ENCODE results near the gene IL10RB. TPM values are rescaled to one million over a fixed set of nuclear protein-coding genes. Genes with fewer than 3 reads are reported as not detected.
"Not testable (repeated sequence)": the region's sequence is repeated elsewhere in the genome, so short reads cannot be mapped to it uniquely, and the experiment has no call there.

IL10RB gene
- total and polyA plus RNA-seq, 5 donors from 2014 or later = 30.9 to 105 (median 78.2) TPM

GRCh38 chr21:33249331-33250002 is 16.7 kb upstream of the IL10RB start:
- H3K4me1 ChIP-seq (ENCODE audit: control insufficient read depth, insufficient read depth, low read length, poor library complexity, severe bottlenecking) = peaks cover 33% of the 10 kb centered on the region
- H3K36me3 Mint-ChIP-seq = peaks cover 81% of the 10 kb centered on the region
- H3K36me3 ChIP-seq (ENCODE audit: control insufficient read depth, insufficient read depth, low read length) = peaks cover 95% of the 10 kb centered on the region
- peak overlapping the region in 2 of 4 donors; percentile 47 to 53 for H3K4me3 Mint-ChIP-seq
- no peaks in the 10 kb centered on the region for H3K27me3 ChIP-seq (ENCODE audit: control insufficient read depth, insufficient read depth, low read length)
- peak overlapping the region; percentile 51 for H3K27ac ChIP-seq (ENCODE audit: insufficient read depth, low read length, poor library complexity, severe bottlenecking)
- H3K4me1 Mint-ChIP-seq = peaks cover 38 to 96% (median 77%) of the 10 kb centered on the region in 4 donors
- H3K9me3 ChIP-seq (ENCODE audit: control insufficient read depth in 2 of 2, low read length in 2 of 2) = no peaks in the 10 kb centered on the region
- DNase-seq (no peak), ATAC-seq (ENCODE audit: low read depth in 2 of 2) (peak; percentile 40 to 51)
- peak overlapping the region; percentile 62 to 90 (median 90) for H3K27ac Mint-ChIP-seq
- no peaks in the 10 kb centered on the region for H3K9me3 Mint-ChIP-seq
- H3K27me3 Mint-ChIP-seq = no peaks in the 10 kb centered on the region
- H3K4me3 ChIP-seq (ENCODE audit: low read depth, low read length) = no peak overlapping the region

- Mint-ChIP-seq H3K27me3 (no peaks in the 10 kb centered on the region), H3K36me3 (peaks cover 83% of the 10 kb centered on the region), H3K4me1 (peaks cover 38 to 95% (median 77%) of the 10 kb centered on the region in 4 donors), H3K9me3 (no peaks in the 10 kb centered on the region), H3K4me3 (no peak overlapping the region), H3K27ac (peak overlapping the region; percentile 73 to 99 (median 78))
- Histone ChIP-seq H3K4me3 (ENCODE audit: low read depth, low read length) (no peak overlapping the region), H3K36me3 (ENCODE audit: control insufficient read depth, insufficient read depth, low read length) (peaks cover 97% of the 10 kb centered on the region), H3K9me3 (ENCODE audit: control insufficient read depth in 2 of 2, low read length in 2 of 2) (no peaks in the 10 kb centered on the region), H3K27me3 (ENCODE audit: control insufficient read depth, insufficient read depth, low read length) (no peaks in the 10 kb centered on the region), H3K4me1 (ENCODE audit: control insufficient read depth, insufficient read depth, low read length, poor library complexity, severe bottlenecking) (peaks cover 30% of the 10 kb centered on the region), H3K27ac (ENCODE audit: insufficient read depth, low read length, poor library complexity, severe bottlenecking) (peak overlapping the region; percentile 11)
- DNase-seq (no peak), ATAC-seq (ENCODE audit: low read depth in 2 of 2) (no peak)
Observed at GRCh38 chr21:33251119-33251518, 15.0 kb upstream of the IL10RB start.

GRCh38 chr21:33253382-33253781 is 12.8 kb upstream of the IL10RB start:
- H3K4me3 Mint-ChIP-seq = not testable (repeated sequence)
- H3K27ac Mint-ChIP-seq = peak overlapping the region; percentile 11 to 78 (median 21)

GRCh38 chr21:33254766-33255165 is 11.4 kb upstream of the IL10RB start:
- no peak overlapping the region for H3K27ac ChIP-seq (ENCODE audit: insufficient read depth, low read length, poor library complexity, severe bottlenecking)
- no peaks in the 10 kb centered on the region for H3K9me3 ChIP-seq (ENCODE audit: control insufficient read depth in 2 of 2, low read length in 2 of 2)
- no peaks in the 10 kb centered on the region for H3K27me3 Mint-ChIP-seq
- peaks cover 79% of the 10 kb centered on the region for H3K36me3 Mint-ChIP-seq
- no peaks in the 10 kb centered on the region for H3K27me3 ChIP-seq (ENCODE audit: control insufficient read depth, insufficient read depth, low read length)
- DNase-seq (no peak), ATAC-seq (ENCODE audit: low read depth in 2 of 2) (no peak)
- peak overlapping the region; percentile 68 to 85 (median 74) for H3K27ac Mint-ChIP-seq
- H3K36me3 ChIP-seq (ENCODE audit: control insufficient read depth, insufficient read depth, low read length) = peaks cover 98% of the 10 kb centered on the region
- H3K4me3 ChIP-seq (ENCODE audit: low read depth, low read length) = no peak overlapping the region
- H3K4me3 Mint-ChIP-seq = no peak overlapping the region
- peaks cover 43 to 87% (median 73%) of the 10 kb centered on the region in 4 donors for H3K4me1 Mint-ChIP-seq
- peaks cover 0 to 4% (median 0%) of the 10 kb centered on the region in 7 donors for H3K9me3 Mint-ChIP-seq
- peaks cover 8% of the 10 kb centered on the region for H3K4me1 ChIP-seq (ENCODE audit: control insufficient read depth, insufficient read depth, low read length, poor library complexity, severe bottlenecking)

More at GRCh38 chr21:33253382-33253781, 12.8 kb upstream of the IL10RB start:
- Mint-ChIP-seq H3K36me3 (peaks cover 84% of the 10 kb centered on the region), H3K4me1 (peaks cover 33 to 87% (median 70%) of the 10 kb centered on the region in 4 donors)
- peak overlapping the region; percentile 18 for H3K27ac ChIP-seq (ENCODE audit: insufficient read depth, low read length, poor library complexity, severe bottlenecking)
- H3K36me3 ChIP-seq (ENCODE audit: control insufficient read depth, insufficient read depth, low read length) = peaks cover 98% of the 10 kb centered on the region
- H3K4me3 ChIP-seq (ENCODE audit: low read depth, low read length); ATAC-seq (ENCODE audit: low read depth in 2 of 2); H3K9me3 ChIP-seq (ENCODE audit: control insufficient read depth in 2 of 2, low read length in 2 of 2); H3K9me3 Mint-ChIP-seq; H3K27me3 ChIP-seq (ENCODE audit: control insufficient read depth, insufficient read depth, low read length); H3K27me3 Mint-ChIP-seq; DNase-seq: not testable (repeated sequence)
- peaks cover 15% of the 10 kb centered on the region for H3K4me1 ChIP-seq (ENCODE audit: control insufficient read depth, insufficient read depth, low read length, poor library complexity, severe bottlenecking)

- ATAC-seq (ENCODE audit: low read depth in 2 of 2) = no peak
- H3K27me3 Mint-ChIP-seq = no peaks in the 10 kb centered on the region
- peaks cover 73% of the 10 kb centered on the region for H3K36me3 Mint-ChIP-seq
- peak overlapping the region; percentile 74 to 88 (median 85) for H3K27ac Mint-ChIP-seq
- peaks cover 91% of the 10 kb centered on the region for H3K36me3 ChIP-seq (ENCODE audit: control insufficient read depth, insufficient read depth, low read length)
- peaks cover 0 to 4% (median 0%) of the 10 kb centered on the region in 7 donors for H3K9me3 Mint-ChIP-seq
- no peaks in the 10 kb centered on the region for H3K9me3 ChIP-seq (ENCODE audit: control insufficient read depth in 2 of 2, low read length in 2 of 2)
- peak overlapping the region; percentile 60 for H3K27ac ChIP-seq (ENCODE audit: insufficient read depth, low read length, poor library complexity, severe bottlenecking)
- H3K4me3 ChIP-seq (ENCODE audit: low read depth, low read length) = no peak overlapping the region
- peaks cover 44 to 88% (median 76%) of the 10 kb centered on the region in 4 donors for H3K4me1 Mint-ChIP-seq
- no peak for DNase-seq
- no peaks in the 10 kb centered on the region for H3K27me3 ChIP-seq (ENCODE audit: control insufficient read depth, insufficient read depth, low read length)
- no peak overlapping the region for H3K4me3 Mint-ChIP-seq
- H3K4me1 ChIP-seq (ENCODE audit: control insufficient read depth, insufficient read depth, low read length, poor library complexity, severe bottlenecking) = peaks cover 13% of the 10 kb centered on the region
Observed at GRCh38 chr21:33255404-33255803, 10.8 kb upstream of the IL10RB start.

- DNase-seq = peak in 1 of 3 donors; percentile 20
- Mint-ChIP-seq H3K4me1 (peaks cover 43 to 87% (median 71%) of the 10 kb centered on the region in 4 donors), H3K36me3 (peaks cover 68% of the 10 kb centered on the region), H3K9me3 (peaks cover 0 to 4% (median 0%) of the 10 kb centered on the region in 7 donors), H3K4me3 (peak overlapping the region in 1 of 4 donors; percentile 25), H3K27ac (peak overlapping the region; percentile 84 to 88 (median 85)), H3K27me3 (no peaks in the 10 kb centered on the region)
- H3K4me1 ChIP-seq (ENCODE audit: control insufficient read depth, insufficient read depth, low read length, poor library complexity, severe bottlenecking) = peaks cover 15% of the 10 kb centered on the region
- H3K9me3 ChIP-seq (ENCODE audit: control insufficient read depth in 2 of 2, low read length in 2 of 2) = no peaks in the 10 kb centered on the region
- peaks cover 86% of the 10 kb centered on the region for H3K36me3 ChIP-seq (ENCODE audit: control insufficient read depth, insufficient read depth, low read length)
- ATAC-seq (ENCODE audit: low read depth in 2 of 2) = peak; percentile 20 to 29
- peak overlapping the region; percentile 60 for H3K27ac ChIP-seq (ENCODE audit: insufficient read depth, low read length, poor library complexity, severe bottlenecking)
- H3K27me3 ChIP-seq (ENCODE audit: control insufficient read depth, insufficient read depth, low read length) = no peaks in the 10 kb centered on the region
- H3K4me3 ChIP-seq (ENCODE audit: low read depth, low read length) = no peak overlapping the region
Observed at GRCh38 chr21:33256019-33256418, 10.1 kb upstream of the IL10RB start.

- peak overlapping the region; percentile 84 to 88 (median 85) for H3K27ac Mint-ChIP-seq
- peaks cover 74% of the 10 kb centered on the region for H3K36me3 ChIP-seq (ENCODE audit: control insufficient read depth, insufficient read depth, low read length)
- peaks cover 58% of the 10 kb centered on the region for H3K36me3 Mint-ChIP-seq
- H3K27ac ChIP-seq (ENCODE audit: insufficient read depth, low read length, poor library complexity, severe bottlenecking) = peak overlapping the region; percentile 60
- H3K9me3 Mint-ChIP-seq = peaks cover 0 to 4% (median 0%) of the 10 kb centered on the region in 7 donors
- no peak for ATAC-seq (ENCODE audit: low read depth in 2 of 2)
- H3K27me3 ChIP-seq (ENCODE audit: control insufficient read depth, insufficient read depth, low read length) = no peaks in the 10 kb centered on the region
- peaks cover 37 to 86% (median 68%) of the 10 kb centered on the region in 4 donors for H3K4me1 Mint-ChIP-seq
- H3K4me3 Mint-ChIP-seq = peak overlapping the region in 1 of 4 donors; percentile 21
- peaks cover 27% of the 10 kb centered on the region for H3K4me1 ChIP-seq (ENCODE audit: control insufficient read depth, insufficient read depth, low read length, poor library complexity, severe bottlenecking)
- H3K4me3 ChIP-seq (ENCODE audit: low read depth, low read length) = no peak overlapping the region
- H3K27me3 Mint-ChIP-seq = no peaks in the 10 kb centered on the region
- DNase-seq = no peak
- no peaks in the 10 kb centered on the region for H3K9me3 ChIP-seq (ENCODE audit: control insufficient read depth in 2 of 2, low read length in 2 of 2)
Observed at GRCh38 chr21:33257094-33257803, 8.9 kb upstream of the IL10RB start.
